ENCODE measurements around the gene ZNF322. TPM values are rescaled to one million over a fixed set of nuclear protein-coding genes. Genes with fewer than 3 reads are reported as not detected.
A peak's percentile ranks its signal among the peaks of the same experiment; 100 is the strongest.

The ZNF322 gene
- total RNA-seq, 1 experiment from 2014 or later, result 39.1 TPM

GRCh38 chr6:26613689-26614683 lies 45.6 kb downstream of the ZNF322 start:
- no CpG with 5 or more reads among the region's 68 CpGs for WGBS (ENCODE audit: extremely low coverage, insufficient read length, low lambda C conversion rate)
- H3K9me3 Mint-ChIP-seq, result peaks cover 8 to 9% of the 10 kb centered on the region in 2 experiments; a peak in 4 of 5 replicates
- Histone ChIP-seq H4K5ac (ENCODE audit: insufficient read length, low read depth, low read length) (no peak overlapping the region), H2BK15ac (ENCODE audit: low read depth, low read length) (no peak overlapping the region), H2BK20ac (ENCODE audit: low read depth, low read length, poor library complexity, severe bottlenecking) (no peak overlapping the region), H2BK12ac (ENCODE audit: insufficient read length, low read depth, low read length) (no peak overlapping the region), H2AK5ac (ENCODE audit: insufficient read length, low read length) (no peak overlapping the region), H3T11ph (ENCODE audit: low read length) (no peak overlapping the region), H4K20me1 (ENCODE audit: control insufficient read depth, insufficient read depth, insufficient read length) (no peaks in the 10 kb centered on the region), H3K79me2 (ENCODE audit: insufficient read depth, low read length) (no peaks in the 10 kb centered on the region), H3K4me2 (ENCODE audit: insufficient read depth, insufficient read length, low read length) (peak overlapping the region; percentile 85), H3K14ac (ENCODE audit: insufficient read depth, low read length) (no peak overlapping the region), H3K23me2 (ENCODE audit: insufficient read length, low read depth, low read length, poor library complexity, severe bottlenecking) (peaks cover 12% of the 10 kb centered on the region), H3K9me3 (ENCODE audit: control insufficient read depth, low read depth, low read length) (no peaks in the 10 kb centered on the region), H3K4ac (ENCODE audit: low read depth, low read length) (no peak overlapping the region), H2BK120ac (ENCODE audit: low read depth, low read length, poor library complexity, severe bottlenecking) (no peak overlapping the region), H3K4me1 (ENCODE audit: insufficient read depth, low read length) (no peaks in the 10 kb centered on the region; the same call in 1 of the 2 replicates), H3K79me1 (ENCODE audit: insufficient read depth, low read depth, low read length, poor library complexity, severe bottlenecking) (no peaks in the 10 kb centered on the region), H3K27ac (ENCODE audit: insufficient read length, low read depth, low read length) (no peak overlapping the region), H3K27me3 (ENCODE audit: insufficient read depth, low read length) (peaks cover 28% of the 10 kb centered on the region; the same call in 1 of the 2 replicates), H2BK5ac (ENCODE audit: insufficient read length, low read length) (no peak overlapping the region), H3K18ac (ENCODE audit: insufficient read length, low read depth, low read length) (no peak overlapping the region), H4K8ac (replicated peaks; ENCODE audit: insufficient read length, low read depth, low read length) (no peak overlapping the region), H3K9ac (ENCODE audit: extremely low read depth, insufficient read length, low read length) (no peak overlapping the region), H4K91ac (ENCODE audit: insufficient read length, low read depth, low read length) (no peak overlapping the region), H2AFZ (ENCODE audit: low read length) (no peak overlapping the region), H3K56ac (ENCODE audit: insufficient read length, low read depth, low read length) (no peak overlapping the region), H3K23ac (ENCODE audit: insufficient read length, low read depth, low read length) (no peak overlapping the region)
- peaks cover 69% of the 10 kb centered on the region for H3K27me3 Mint-ChIP-seq (ENCODE audit: low read depth)
- TF ChIP-seq CTCF (conservative IDR thresholded peaks at IDR 0.05), result peak; percentile 23; the same call in 1 of the 3 replicates
- H3K4me1 Mint-ChIP-seq, result peaks cover 16% of the 10 kb centered on the region in 2 experiments
- DNase-seq, result peak; percentile 50
- peaks cover 0 to 1% (median 0%) of the 10 kb centered on the region in 3 experiments; a peak in 1 of 7 replicates for H3K36me3 Mint-ChIP-seq (ENCODE audit: insufficient read depth in 1 of 3, low read depth in 3 of 3)
- peak overlapping the region; percentile 88 for H3K4me3 Mint-ChIP-seq
- no peak overlapping the region for H3K27ac Mint-ChIP-seq
